Activated CD4-positive, alpha-beta T cell treated with anti-CD3 and anti-CD28 coated beads, Interleukin-2, amount 10 ng/mL, durations not matched to agents 7 days and 5 days (primary cell): ENCODE results near the gene RBM12. TPM values are rescaled to one million over a fixed set of nuclear protein-coding genes. Genes with fewer than 3 reads are reported as not detected.

Experiments
- CTCF ChIA-PET: fragments of 350-600 bp; sonication (Branson Sonifier 250); formaldehyde crosslinking; loops from one replicate; lab custom pipeline; 2021; ENCODE audit warnings: antibody characterized with exemption; lab: Charles Lee
- POLR2A ChIA-PET: fragments of 350-600 bp; sonication (Branson Sonifier 250); formaldehyde crosslinking; loops from one replicate; lab custom pipeline; 2021; ENCODE audit warnings: antibody characterized with exemption; lab: Charles Lee
- DNase-seq: peaks from one replicate; pipeline ENCODE4 v3.0.0-alpha.2; 2020
- H3K27ac Mint-ChIP-seq: one replicate; pipeline ENCODE4 v1.8.0; 2021; ENCODE audit warnings: mild to moderate bottlenecking, moderate library complexity, mixed read lengths
- H3K27me3 Mint-ChIP-seq: one replicate; pipeline ENCODE4 v1.8.0; 2021; ENCODE audit warnings: mixed read lengths
- H3K36me3 Mint-ChIP-seq: one replicate; pipeline ENCODE4 v1.8.0; 2021; ENCODE audit warnings: low read depth, mixed read lengths
- H3K4me1 Mint-ChIP-seq: one replicate; pipeline ENCODE4 v1.8.0; 2021; ENCODE audit warnings: mixed read lengths
- H3K4me3 Mint-ChIP-seq: one replicate; pipeline ENCODE4 v1.8.0; 2021; ENCODE audit warnings: mild to moderate bottlenecking, moderate library complexity, mixed read lengths
- H3K9me3 Mint-ChIP-seq: one replicate; pipeline ENCODE4 v1.8.0; 2021; ENCODE audit warnings: mixed read lengths
- total RNA-seq, 2 experiments: library from RNA; stranded (reverse); gene quantifications; one replicate each; pipeline ENCODE4 v1.2.3, GENCODE V29; 2021

The RBM12 gene
- total RNA-seq, 2 experiments from 2014 or later = 121 to 127 TPM

- no peak overlapping the region for H3K27ac Mint-ChIP-seq
- H3K36me3 Mint-ChIP-seq = no peaks in the 10 kb centered on the region
- POLR2A ChIA-PET = interaction anchor here (0.9 kb wide), 1 partner anchor 91 kb away, joined by 7 read pairs; no protein-coding TSS in a partner anchor
- CTCF ChIA-PET = interaction anchor here (1.4 to 1.9 kb wide), 2 partner anchors 15 to 19 kb away, joined by 4 read pairs; partner anchors contain the start of gene SPAG4
- no peak for DNase-seq
- H3K9me3 Mint-ChIP-seq = no peaks in the 10 kb centered on the region
- H3K27me3 Mint-ChIP-seq = peaks cover 53% of the 10 kb centered on the region
- peaks cover 10% of the 10 kb centered on the region for H3K4me1 Mint-ChIP-seq
- peak overlapping the region; percentile 63 for H3K4me3 Mint-ChIP-seq
Observed at GRCh38 chr20:35600176-35600992, 64.3 kb downstream of the RBM12 start.

- ChIA-PET CTCF (interaction anchor here (0.6 to 1.0 kb wide), 2 partner anchors 9 to 20 kb away, joined by 3 to 4 read pairs; no protein-coding TSS in a partner anchor), POLR2A (interaction anchor here (0.9 kb wide), 1 partner anchor 91 kb away, joined by 7 read pairs; no protein-coding TSS in a partner anchor)
- Mint-ChIP-seq H3K4me1 (peaks cover 10% of the 10 kb centered on the region), H3K4me3 (no peak overlapping the region), H3K9me3 (no peaks in the 10 kb centered on the region), H3K27ac (no peak overlapping the region), H3K36me3 (no peaks in the 10 kb centered on the region), H3K27me3 (peaks cover 53% of the 10 kb centered on the region)
- DNase-seq = no peak
Observed at GRCh38 chr20:35599776-35600120, 65.0 kb downstream of the RBM12 start.

Other genes starting within 250 kb of the RBM12 start
- gene GDF5, start 226.7 kb downstream of the RBM12 start, total RNA-seq = not detected
- 10 to 100 TPM; 56.8 to 75.4 TPM for gene CEP250, start 209.3 kb downstream of the RBM12 start, total RNA-seq
- not detected for gene C20orf173, start 135.2 kb downstream of the RBM12 start, total RNA-seq
- 100 to 1,000 TPM; 152 to 165 TPM for gene ERGIC3, start 122.8 kb downstream of the RBM12 start, total RNA-seq
- gene SPAG4, start 49.1 kb downstream of the RBM12 start, total RNA-seq = 1 to 10 TPM; 1.7 to 1.9 TPM
- 100 to 1,000 TPM; 252 to 256 TPM for gene CPNE1, start within 50 bp of the RBM12 start, total RNA-seq
- gene NFS1, start 34.5 kb upstream of the RBM12 start, total RNA-seq = 10 to 100 TPM; 33.2 to 36.6 TPM
- 100 to 1,000 TPM in 1 of 2 experiments, 10 to 100 TPM in 1; 55.0 to 103 TPM for gene ROMO1, start 34.5 kb upstream of the RBM12 start, total RNA-seq
- 100 to 1,000 TPM; 374 to 396 TPM for gene RBM39, start 77.4 kb upstream of the RBM12 start, total RNA-seq
- gene PHF20, start 107.1 kb upstream of the RBM12 start, total RNA-seq = 10 to 100 TPM; 47.8 to 49.0 TPM